Fibroblast of mammary gland (primary cell): ENCODE results near the gene ZNF669.

Experiments used
- DNase-seq: peaks from one replicate; pipeline ENCODE4 v3.0.0-alpha.2; 2010; ENCODE audit warnings: low read depth
- H3K4me3 ChIP-seq: 2 replicates; pipeline ENCODE4 v1.5.1; 2011; ENCODE audit warnings: low read depth, mild to moderate bottlenecking, low read length, moderate library complexity; ENCODE audit not compliant: control insufficient read depth
- CTCF ChIP-seq: conservative IDR thresholded peaks from 2 replicates; pipeline ENCODE4 v1.5.1; 2011; ENCODE audit warnings: low read depth, low read length, inconsistent platforms; ENCODE audit not compliant: control insufficient read depth, insufficient read depth

The ZNF669 gene

DNA sequence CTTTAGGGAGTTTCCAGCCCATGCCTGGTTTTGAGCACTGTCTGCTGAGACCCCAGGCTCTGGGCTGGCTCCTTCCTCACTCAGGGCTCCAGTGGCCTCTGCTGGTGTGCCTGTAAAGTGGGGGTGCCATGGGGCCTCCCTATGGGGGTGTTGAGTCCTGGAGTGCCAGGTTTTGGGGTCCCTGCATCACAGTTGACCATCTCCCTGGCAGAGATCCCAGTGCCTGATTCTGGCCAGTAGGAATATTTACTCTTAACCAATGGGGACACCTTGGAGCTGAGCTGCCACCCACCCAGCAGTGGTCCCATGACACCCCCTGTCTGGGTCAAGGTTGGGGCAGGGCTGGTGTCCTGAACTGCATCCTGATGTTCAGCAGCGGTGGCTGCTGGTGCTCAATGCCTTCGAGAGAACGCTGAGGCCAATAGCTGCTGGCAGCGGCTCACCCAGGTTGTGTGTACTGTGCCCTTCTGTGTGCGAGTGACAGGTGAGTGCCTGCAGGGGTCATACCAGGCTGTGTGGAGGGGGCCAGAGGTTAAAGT, 9.6 kb upstream of the ZNF669 start:
- no peak for DNase-seq
- H3K4me3 ChIP-seq = no peak overlapping the region
- no peak for TF ChIP-seq CTCF

- peak; percentile 22 for DNase-seq
- H3K4me3 ChIP-seq = no peak overlapping the region
- TF ChIP-seq CTCF = no peak
Measured at GRCh38 chr1:247113094-247113497, 8.9 kb upstream of the ZNF669 start.

DNA sequence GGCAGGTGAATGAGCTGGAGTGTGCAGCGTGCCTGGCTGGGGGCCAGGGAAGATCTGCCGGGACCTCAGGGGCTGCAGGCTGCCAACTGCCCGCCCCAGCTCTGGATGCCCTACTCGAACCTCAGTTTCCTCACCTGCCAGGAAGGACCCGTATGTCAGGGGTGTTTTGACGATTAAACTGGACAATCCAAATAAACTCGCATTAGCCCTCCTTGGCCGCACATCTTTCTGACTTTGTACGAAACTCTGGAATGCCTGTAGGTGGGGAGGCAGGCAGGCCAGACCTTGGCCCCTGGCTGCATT, 8.3 kb upstream of the ZNF669 start:
- TF ChIP-seq CTCF = no peak
- H3K4me3 ChIP-seq = no peak overlapping the region
- no peak for DNase-seq

DNA sequence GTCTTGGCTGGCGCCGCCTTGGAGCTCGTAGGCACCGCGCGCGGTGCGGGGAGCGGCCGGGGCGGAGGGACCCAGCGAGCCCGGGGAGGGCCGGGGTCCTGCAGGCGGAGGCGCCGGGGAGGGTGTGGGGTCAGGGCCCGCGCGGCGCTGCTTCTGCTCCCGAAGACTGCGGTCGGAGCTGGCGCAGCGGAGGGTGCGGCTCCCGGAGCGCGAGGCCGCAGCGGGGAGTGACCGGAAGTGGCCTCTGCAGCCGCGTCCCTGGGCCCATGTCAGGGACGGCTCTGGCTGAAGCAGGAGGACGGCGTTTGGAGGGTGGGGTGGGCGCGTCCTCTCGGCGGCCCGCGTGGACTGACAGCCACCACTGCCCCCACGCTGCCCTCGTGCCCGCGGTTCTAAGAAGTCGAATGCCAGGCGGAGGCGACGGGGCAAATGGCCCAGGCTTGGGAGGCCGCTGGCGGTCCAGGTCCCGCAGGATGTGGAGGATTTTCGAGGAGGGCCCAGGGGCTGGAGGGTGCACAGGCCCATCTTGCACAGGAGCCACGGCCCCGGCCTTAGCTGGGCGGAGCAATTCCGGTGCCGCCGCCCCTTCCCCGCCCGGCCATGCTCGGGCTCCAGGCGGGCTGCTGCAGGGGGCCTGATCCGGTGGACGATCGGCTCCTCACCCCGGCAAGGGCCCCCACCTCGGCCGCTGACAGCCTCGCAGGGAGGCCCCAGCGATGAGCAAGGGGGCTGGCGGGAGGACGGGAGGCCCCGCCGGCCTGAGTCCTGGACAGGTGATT, 7.7 kb upstream of the ZNF669 start:
- H3K4me3 ChIP-seq = peak overlapping the region; percentile 49
- TF ChIP-seq CTCF = no peak
- peak; percentile 43 for DNase-seq

DNA sequence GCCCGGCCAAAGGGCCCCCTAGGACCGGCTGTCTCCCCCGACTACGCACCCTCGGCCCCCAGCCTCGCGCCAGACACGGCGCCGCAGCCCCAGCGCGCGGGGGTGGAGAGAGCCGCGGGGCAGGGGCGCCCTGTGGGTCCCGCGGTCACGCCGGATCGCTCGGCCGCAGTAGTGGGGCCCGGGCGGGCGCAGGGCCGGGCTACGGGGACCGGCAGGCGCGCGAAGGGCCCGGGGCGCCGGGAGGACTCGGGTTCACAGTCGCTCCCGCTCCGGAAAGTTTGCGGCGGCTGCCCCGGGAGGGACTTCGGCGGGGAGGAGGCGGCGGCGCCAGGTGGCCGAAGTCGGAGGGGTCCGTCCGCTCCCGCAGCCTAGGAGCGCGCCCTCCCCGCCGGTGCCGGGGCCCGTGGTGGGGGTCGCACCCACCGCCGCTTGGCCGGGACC, 7.1 kb upstream of the ZNF669 start:
- no peak for DNase-seq
- H3K4me3 ChIP-seq = peak overlapping the region; percentile 49

DNA sequence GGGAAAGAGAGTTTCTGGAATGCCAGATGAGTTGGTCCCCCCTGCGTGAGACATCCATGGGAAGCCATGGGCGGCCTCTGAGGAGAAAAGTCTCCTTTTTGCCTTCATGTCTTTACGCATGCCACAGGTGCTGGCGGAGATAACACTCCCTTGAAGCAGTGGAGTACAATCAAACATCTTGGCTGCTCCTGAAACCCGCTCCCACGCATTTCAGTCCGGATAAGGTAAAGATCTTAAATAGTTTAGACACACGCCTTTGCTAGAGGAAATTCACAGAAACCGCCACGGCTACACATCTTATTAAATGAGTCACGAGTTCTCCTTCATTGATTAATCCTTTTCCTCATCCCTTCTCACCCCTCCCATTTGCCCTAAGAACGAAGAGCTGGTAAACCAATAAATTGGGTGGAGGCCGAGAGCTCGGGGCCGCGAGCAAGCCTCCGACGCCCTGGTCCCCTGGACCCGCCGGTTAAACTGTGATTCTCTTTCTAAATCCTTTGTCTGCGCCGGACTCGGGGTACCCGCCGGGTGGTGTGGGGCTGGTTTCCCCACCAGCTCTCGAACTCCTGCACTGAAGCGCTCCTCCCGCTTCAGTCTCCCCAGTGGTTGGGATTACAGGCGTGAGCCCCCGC, 6.6 kb upstream of the ZNF669 start:
- peak overlapping the region; percentile 49 for H3K4me3 ChIP-seq
- DNase-seq = peak; percentile 28
- TF ChIP-seq CTCF = no peak

More for the DNA sequence above, 7.1 kb upstream of the ZNF669 start:
- no peak for TF ChIP-seq CTCF
